HK-2 (cell line): ENCODE results near the gene TFAP2C.
A peak's percentile ranks its signal among the peaks of the same experiment; 100 is the strongest.
"Not testable (repeated sequence)": the region's sequence is repeated elsewhere in the genome, so short reads cannot be mapped to it uniquely, and the experiment has no call there.

Source experiments
- DNase-seq: peaks from one replicate; pipeline ENCODE4 v3.0.0-alpha.2; 2018; ENCODE audit not compliant: unreplicated experiment

Gene TFAP2C

GRCh38 chr20:56616716-56617115, 12.4 kb upstream of the TFAP2C start:
- DNase-seq, result no peak

- DNase-seq, result no peak
These were observed 11.6 kb upstream of the TFAP2C start for GRCh38 chr20:56617489-56617888.

- DNase-seq, result no peak
These were observed 7.4 kb upstream of the TFAP2C start for GRCh38 chr20:56621730-56622129.

- DNase-seq, result not testable (repeated sequence)
These were observed 5.2 kb upstream of the TFAP2C start for GRCh38 chr20:56623930-56624329.

GRCh38 chr20:56624786-56625681, 4.1 kb upstream of the TFAP2C start:
- no peak for DNase-seq

- no peak for DNase-seq
These were observed 3.3 kb upstream of the TFAP2C start for GRCh38 chr20:56625837-56626236.

- DNase-seq, result peak; percentile 27
These were observed 2.6 kb upstream of the TFAP2C start for GRCh38 chr20:56626367-56627121.

GRCh38 chr20:56627122-56628014, 1.7 kb upstream of the TFAP2C start:
- no peak for DNase-seq

GRCh38 chr20:56628015-56628872, 862 bp upstream of the TFAP2C start:
- no peak for DNase-seq

- no peak for DNase-seq
These were observed 469 bp downstream of the TFAP2C start for GRCh38 chr20:56629464-56630085.

GRCh38 chr20:56630086-56630493, 984 bp downstream of the TFAP2C start:
- peak; percentile 51 for DNase-seq

GRCh38 chr20:56630506-56631317, 1.6 kb downstream of the TFAP2C start:
- no peak for DNase-seq

GRCh38 chr20:56631318-56631989, 2.3 kb downstream of the TFAP2C start:
- DNase-seq, result no peak

GRCh38 chr20:56631990-56632327, 2.9 kb downstream of the TFAP2C start:
- DNase-seq, result no peak

- DNase-seq, result no peak
These were observed 5.2 kb downstream of the TFAP2C start for GRCh38 chr20:56634307-56634706.

GRCh38 chr20:56634735-56635385, 5.8 kb downstream of the TFAP2C start:
- DNase-seq, result no peak

- DNase-seq, result no peak
These were observed 7.6 kb downstream of the TFAP2C start for GRCh38 chr20:56636716-56637115.

- no peak for DNase-seq
These were observed 8.5 kb downstream of the TFAP2C start for GRCh38 chr20:56637576-56637975.

GRCh38 chr20:56646599-56646998, 17.5 kb downstream of the TFAP2C start:
- DNase-seq, result no peak
